ENCODE data around the gene SNAI1. TPM values are rescaled to one million over a fixed set of nuclear protein-coding genes. Genes with fewer than 3 reads are reported as not detected.
"Not testable (repeated sequence)": the region's sequence is repeated elsewhere in the genome, so short reads cannot be mapped to it uniquely, and the experiment has no call there.

Gene SNAI1
- total RNA-seq, 3 donors from 2014 or later (not counting 1 experiment from before 2014, with no cell fraction given) = 1.5 to 2.4 (median 2.1) TPM

- no peaks in the 10 kb centered on the region for H3K9me3 ChIP-seq (ENCODE audit: control insufficient read depth, insufficient read depth, low read length)
- Mint-ChIP-seq H3K27me3 (ENCODE audit: low read depth in 2 of 2) (peaks cover 0 to 4% of the 10 kb centered on the region in 2 donors), H3K27ac (no peak overlapping the region), H3K4me3 (no peak overlapping the region), H3K4me1 (no peaks in the 10 kb centered on the region), H3K36me3 (no peaks in the 10 kb centered on the region), H3K9me3 (no peaks in the 10 kb centered on the region)
- H3K36me3 ChIP-seq (ENCODE audit: control insufficient read depth, insufficient read depth, low read length) = no peaks in the 10 kb centered on the region
- H3K4me1 ChIP-seq (ENCODE audit: control insufficient read depth, insufficient read depth, low read length) = no peaks in the 10 kb centered on the region
- ATAC-seq (no peak), DNase-seq (no peak)
- 98% methylated on average over 8 of the region's 8 CpGs for WGBS (ENCODE audit: insufficient coverage)
- no peak overlapping the region for H3K4me3 ChIP-seq (ENCODE audit: low read length)
- no peaks in the 10 kb centered on the region for H3K27me3 ChIP-seq (ENCODE audit: control insufficient read depth, insufficient read depth, low read length)
- intact Hi-C loops (cut with micrococcal nuclease) = no loop called here
- H3K27ac ChIP-seq (ENCODE audit: low read length) = no peak overlapping the region
- TF ChIP-seq CTCF (IDR thresholded peaks at IDR 0.05) = no peak
Measured at GRCh38 chr20:49970498-49970897, 12.3 kb upstream of the SNAI1 start.

DNA sequence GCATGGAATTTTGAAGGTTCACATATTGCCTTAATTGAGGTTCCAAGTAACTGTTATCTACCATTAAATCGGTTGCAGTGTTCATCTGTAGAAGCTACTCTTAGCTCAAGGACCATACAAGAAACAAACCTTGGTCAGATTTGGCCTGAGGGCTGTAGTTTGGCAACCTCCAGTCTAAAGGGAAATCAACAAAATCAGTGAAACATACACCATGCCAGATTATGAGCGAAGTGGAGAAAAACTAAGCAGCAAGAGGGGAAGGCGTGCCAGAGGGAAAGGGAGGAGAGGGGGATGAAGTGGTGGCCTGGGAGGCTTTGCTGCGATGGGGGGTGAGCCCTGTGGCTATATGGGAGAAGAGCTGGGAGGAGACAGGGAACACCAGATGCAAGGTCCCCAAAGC, 8.8 kb upstream of the SNAI1 start:
- Mint-ChIP-seq H3K4me3 (no peak overlapping the region), H3K27me3 (ENCODE audit: low read depth in 2 of 2) (peaks cover 0 to 4% of the 10 kb centered on the region in 2 donors), H3K9me3 (no peaks in the 10 kb centered on the region), H3K27ac (no peak overlapping the region), H3K36me3 (no peaks in the 10 kb centered on the region), H3K4me1 (peaks cover 0 to 4% of the 10 kb centered on the region in 2 donors)
- no peak for TF ChIP-seq CTCF (IDR thresholded peaks at IDR 0.05)
- H3K36me3 ChIP-seq (ENCODE audit: control insufficient read depth, insufficient read depth, low read length) = no peaks in the 10 kb centered on the region
- H3K4me1 ChIP-seq (ENCODE audit: control insufficient read depth, insufficient read depth, low read length) = peaks cover 6% of the 10 kb centered on the region
- no peak overlapping the region for H3K27ac ChIP-seq (ENCODE audit: low read length)
- WGBS (ENCODE audit: insufficient coverage) = 83% methylated on average over 4 of the region's 4 CpGs
- H3K4me3 ChIP-seq (ENCODE audit: low read length) = no peak overlapping the region
- H3K9me3 ChIP-seq (ENCODE audit: control insufficient read depth, insufficient read depth, low read length) = no peaks in the 10 kb centered on the region
- intact Hi-C loops (cut with micrococcal nuclease) = no loop called here
- H3K27me3 ChIP-seq (ENCODE audit: control insufficient read depth, insufficient read depth, low read length) = no peaks in the 10 kb centered on the region
- DNase-seq (no peak), ATAC-seq (no peak)

GRCh38 chr20:49976542-49976941, 6.2 kb upstream of the SNAI1 start:
- Mint-ChIP-seq H3K4me1 (peaks cover 0 to 15% of the 10 kb centered on the region in 2 donors), H3K27ac (no peak overlapping the region), H3K36me3 (no peaks in the 10 kb centered on the region), H3K27me3 (ENCODE audit: low read depth in 2 of 2) (peaks cover 0 to 4% of the 10 kb centered on the region in 2 donors), H3K9me3 (no peaks in the 10 kb centered on the region), H3K4me3 (no peak overlapping the region)
- Histone ChIP-seq H3K36me3 (ENCODE audit: control insufficient read depth, insufficient read depth, low read length) (no peaks in the 10 kb centered on the region), H3K4me1 (ENCODE audit: control insufficient read depth, insufficient read depth, low read length) (peaks cover 12% of the 10 kb centered on the region), H3K9me3 (ENCODE audit: control insufficient read depth, insufficient read depth, low read length) (no peaks in the 10 kb centered on the region), H3K4me3 (ENCODE audit: low read length) (no peak overlapping the region), H3K27ac (ENCODE audit: low read length) (no peak overlapping the region), H3K27me3 (ENCODE audit: control insufficient read depth, insufficient read depth, low read length) (no peaks in the 10 kb centered on the region)
- TF ChIP-seq CTCF (IDR thresholded peaks at IDR 0.05) = no peak
- WGBS (ENCODE audit: insufficient coverage) = 76% methylated on average over 2 of the region's 2 CpGs
- intact Hi-C loops (cut with micrococcal nuclease) = no loop called here
- no peak for ATAC-seq
- no peak for DNase-seq

DNA sequence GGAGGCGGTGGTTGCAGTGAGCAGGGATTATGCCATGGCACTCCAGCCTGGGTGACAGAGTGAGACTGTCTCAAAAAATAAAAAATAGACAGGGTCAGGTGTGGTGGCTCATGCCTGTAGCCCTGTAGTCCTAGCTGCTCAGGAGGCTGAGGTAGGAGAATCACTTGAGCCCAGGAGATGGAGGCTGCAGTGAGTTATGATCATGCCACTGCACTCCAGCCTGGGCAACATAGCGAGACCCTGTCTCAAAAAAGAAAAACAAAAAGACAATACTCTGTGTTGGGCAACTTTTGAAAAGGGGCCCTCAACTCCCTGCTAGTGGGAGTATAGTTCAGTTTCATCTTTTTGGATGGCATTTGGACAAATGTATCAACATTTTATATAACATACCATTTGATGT, 5.0 kb upstream of the SNAI1 start:
- not testable (repeated sequence) for H3K4me3 Mint-ChIP-seq; H3K9me3 Mint-ChIP-seq; H3K36me3 ChIP-seq (ENCODE audit: control insufficient read depth, insufficient read depth, low read length); H3K27me3 ChIP-seq (ENCODE audit: control insufficient read depth, insufficient read depth, low read length); H3K27ac Mint-ChIP-seq; H3K9me3 ChIP-seq (ENCODE audit: control insufficient read depth, insufficient read depth, low read length); H3K27ac ChIP-seq (ENCODE audit: low read length); H3K36me3 Mint-ChIP-seq; DNase-seq; ATAC-seq; H3K4me3 ChIP-seq (ENCODE audit: low read length); H3K27me3 Mint-ChIP-seq (ENCODE audit: low read depth in 2 of 2)
- intact Hi-C loops (cut with micrococcal nuclease) = loop anchor here (2.0 kb wide), 1 partner anchor 191 kb away; no protein-coding TSS in a partner anchor
- H3K4me1 Mint-ChIP-seq = peaks cover 0 to 23% of the 10 kb centered on the region in 2 donors
- 97% methylated on average over 1 of the region's 2 CpGs for WGBS (ENCODE audit: insufficient coverage)
- peaks cover 19% of the 10 kb centered on the region for H3K4me1 ChIP-seq (ENCODE audit: control insufficient read depth, insufficient read depth, low read length)

Measured in natural killer cell (primary cell).